GM12891 (cell line): ENCODE data around the gene RCAN3.

Source experiments
- PAX5 ChIP-seq: IDR thresholded peaks from 2 replicates; pipeline ENCODE4 v1.6.1; 2011; ENCODE audit warnings: low read length, moderate library complexity, mild to moderate bottlenecking; ENCODE audit not compliant: insufficient read depth, severe bottlenecking
- POLR2A ChIP-seq: IDR thresholded peaks from 2 replicates; pipeline ENCODE4 v1.6.1; 2011; ENCODE audit warnings: low read depth, low read length, control low read depth
- POLR2AphosphoS5 ChIP-seq: IDR thresholded peaks from 2 replicates; pipeline ENCODE4 v1.6.1; 2011; ENCODE audit warnings: low read depth, low read length, control low read depth
- POU2F2 ChIP-seq: IDR thresholded peaks from 2 replicates; pipeline ENCODE4 v1.6.1; 2011; ENCODE audit warnings: low read depth, mild to moderate bottlenecking, control low read depth, low read length, moderate library complexity
- SPI1 ChIP-seq: IDR thresholded peaks from 2 replicates; pipeline ENCODE4 v1.6.1; 2011; ENCODE audit warnings: low read depth, low read length, control low read depth
- TAF1 ChIP-seq: IDR thresholded peaks from 2 replicates; pipeline ENCODE4 v1.6.1; 2011; ENCODE audit warnings: low read depth, low read length, control low read depth

DNA sequence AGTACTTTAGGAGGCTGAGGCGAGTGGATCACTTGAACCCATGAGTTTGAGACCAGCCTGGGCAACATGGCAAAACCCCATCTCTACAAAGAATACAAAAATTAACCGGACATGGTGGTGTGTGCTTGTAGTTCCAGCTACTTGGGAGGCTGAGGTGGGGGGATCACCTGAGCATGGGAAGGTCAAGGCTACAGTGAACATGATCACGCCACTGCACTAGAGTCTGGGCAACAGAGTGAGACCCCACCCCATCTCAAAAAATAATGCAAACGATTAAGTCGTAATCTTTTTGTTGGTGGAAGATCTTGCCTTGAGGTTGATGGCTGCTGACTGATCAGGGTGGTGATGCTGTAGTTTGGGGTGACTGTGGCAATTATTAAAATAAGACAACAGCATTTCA, 6.3 kb downstream of the RCAN3 start:
- no peak for TF ChIP-seq POLR2AphosphoS5
- no peak for TF ChIP-seq POLR2A
- no peak for TF ChIP-seq TAF1
- no peak for TF ChIP-seq POU2F2
- TF ChIP-seq PAX5: no peak
- TF ChIP-seq SPI1: no peak
